ENCODE results near the gene C10orf105.

Gene C10orf105

DNA sequence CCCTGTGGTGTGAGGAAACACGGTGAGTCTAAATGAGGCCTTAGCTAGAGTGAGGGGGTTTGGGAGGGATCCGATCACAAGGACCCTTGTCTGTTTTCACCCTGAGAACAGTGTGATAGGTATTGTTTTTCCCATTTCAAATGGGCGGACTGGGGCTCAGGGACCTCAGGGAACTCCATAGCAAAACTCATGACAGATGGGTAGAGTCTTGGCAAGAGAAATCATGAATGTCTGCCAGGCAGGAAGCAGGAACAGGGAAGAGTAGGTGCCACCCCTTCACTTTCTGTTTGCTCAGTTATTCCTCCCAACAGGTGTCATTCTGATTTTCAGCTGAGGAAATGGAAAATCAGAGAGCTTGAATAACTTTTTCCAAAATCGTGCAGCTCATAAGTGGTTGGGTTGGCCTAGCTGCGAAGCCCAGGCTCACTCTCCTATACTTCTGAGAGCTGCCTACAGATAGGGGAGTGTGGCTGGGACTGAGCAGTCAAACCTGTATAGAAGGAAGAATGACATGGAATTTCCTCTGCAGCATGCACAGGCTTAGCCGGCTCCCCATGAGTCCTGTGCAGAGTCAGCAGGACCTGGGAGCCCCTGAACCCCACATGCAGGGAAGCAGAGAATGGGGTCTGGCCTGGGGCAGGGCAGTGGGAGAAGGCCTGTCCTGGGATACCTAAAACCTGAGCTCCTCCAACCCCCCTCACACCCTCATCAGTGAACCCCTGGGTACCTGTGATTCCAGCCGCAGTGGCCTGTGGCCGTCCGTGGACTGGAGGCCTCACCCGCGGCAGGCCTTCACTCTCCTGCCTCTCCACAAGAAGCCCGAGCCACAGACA lies 17.6 kb upstream of the C10orf105 start:
- DNase-seq, result no peak

DNA sequence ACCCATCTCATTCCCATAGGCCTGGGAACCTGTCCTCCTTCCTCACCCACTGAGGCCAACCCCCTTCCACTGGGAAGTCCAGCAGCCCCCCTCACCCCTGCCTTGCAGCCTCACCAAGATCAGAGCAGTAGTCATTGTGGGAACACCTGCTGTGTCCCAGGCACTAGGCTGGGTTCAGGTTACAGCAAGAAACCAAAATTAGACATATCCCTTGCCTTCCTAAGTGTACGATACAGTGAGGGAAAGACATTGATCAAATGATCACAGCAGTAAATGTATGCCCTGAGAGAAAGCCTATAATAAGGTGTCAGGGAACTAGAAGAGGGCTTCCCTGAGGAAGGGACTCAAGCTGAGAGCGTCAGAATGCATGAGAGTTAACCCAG lies 17.0 kb upstream of the C10orf105 start:
- no peak for DNase-seq

DNA sequence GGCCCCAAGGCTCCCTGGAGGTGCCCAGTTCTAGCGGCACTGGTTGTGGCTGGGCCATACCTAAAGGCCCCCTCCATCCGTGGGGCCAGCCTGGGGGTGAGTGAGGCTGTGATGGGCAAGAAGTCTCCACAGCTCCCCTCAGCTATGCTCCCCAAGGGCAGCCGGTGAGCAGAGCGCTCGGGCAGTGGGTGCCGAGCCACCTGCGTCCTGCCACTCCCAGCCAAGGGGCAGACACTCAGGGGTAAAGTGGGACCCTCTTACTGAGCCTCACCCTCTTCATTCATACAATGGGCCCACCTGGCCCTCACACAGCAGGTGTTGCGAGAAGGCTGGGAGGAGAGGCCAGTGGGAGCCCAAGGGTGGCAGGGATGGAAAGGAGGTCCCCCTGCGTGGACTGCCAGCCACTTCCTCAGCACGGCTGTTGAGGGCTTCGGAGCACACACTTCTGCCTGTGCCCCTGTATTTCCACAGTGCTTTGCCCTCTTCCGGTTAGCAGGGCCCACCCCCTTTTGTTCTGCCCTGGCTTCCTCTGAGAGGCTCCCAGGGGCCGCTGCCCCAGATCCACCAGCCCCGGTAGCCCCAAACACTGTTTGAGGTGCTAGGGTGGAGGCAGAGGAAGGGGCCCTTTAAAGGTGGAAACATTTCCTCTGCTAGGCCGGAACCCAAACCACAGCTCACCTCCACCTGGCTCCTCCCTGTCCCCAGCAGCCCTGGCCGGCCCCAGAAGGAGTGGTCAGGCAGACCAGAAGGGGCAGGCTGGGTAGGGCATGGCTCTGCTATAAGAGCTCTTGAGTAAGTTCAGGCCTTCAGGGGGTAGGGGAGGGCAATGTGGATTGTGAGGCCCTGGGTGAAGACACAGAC lies 16.4 kb upstream of the C10orf105 start:
- DNase-seq, result no peak

DNA sequence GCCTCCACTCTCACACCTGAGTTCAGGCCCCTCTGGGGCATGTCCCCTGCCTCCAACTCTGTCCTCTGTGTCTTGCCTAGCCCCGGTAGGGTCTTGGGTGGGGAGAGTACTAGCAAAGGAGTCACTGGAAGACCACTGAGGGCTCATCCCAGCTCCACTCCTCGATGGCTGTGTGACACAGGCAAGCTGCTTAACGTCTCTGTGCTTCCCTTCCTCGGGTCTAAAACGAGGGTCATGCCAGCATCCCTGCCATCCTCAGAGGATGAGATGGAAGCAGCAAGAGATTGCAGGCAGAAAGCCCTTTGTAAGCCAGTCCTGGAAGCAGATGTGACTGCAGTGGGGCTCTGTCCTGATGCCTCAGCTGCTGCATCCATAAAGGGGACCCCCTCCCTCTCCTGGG lies 15.2 kb upstream of the C10orf105 start:
- no peak for DNase-seq

DNA sequence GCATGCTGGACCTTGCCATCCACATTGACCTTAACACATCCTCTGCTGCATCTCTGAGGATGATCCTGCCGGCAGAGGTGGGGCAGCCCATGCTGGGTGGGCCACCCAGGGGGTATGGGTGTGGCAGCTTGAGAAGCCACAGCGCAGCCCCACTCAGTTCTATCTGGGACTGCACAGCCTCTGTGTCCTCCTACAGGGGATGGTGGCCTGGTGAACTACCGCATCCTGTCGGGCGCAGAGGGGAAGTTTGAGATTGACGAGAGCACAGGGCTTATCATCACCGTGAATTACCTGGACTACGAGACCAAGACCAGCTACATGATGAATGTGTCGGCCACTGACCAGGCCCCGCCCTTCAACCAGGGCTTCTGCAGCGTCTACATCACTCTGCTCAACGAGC lies 12.2 kb upstream of the C10orf105 start:
- no peak for DNase-seq

- DNase-seq, result no peak
These were observed 9.6 kb upstream of the C10orf105 start for GRCh38 chr10:71729161-71729636.

GRCh38 chr10:71727738-71728737 lies 8.5 kb upstream of the C10orf105 start:
- DNase-seq, result no peak

DNA sequence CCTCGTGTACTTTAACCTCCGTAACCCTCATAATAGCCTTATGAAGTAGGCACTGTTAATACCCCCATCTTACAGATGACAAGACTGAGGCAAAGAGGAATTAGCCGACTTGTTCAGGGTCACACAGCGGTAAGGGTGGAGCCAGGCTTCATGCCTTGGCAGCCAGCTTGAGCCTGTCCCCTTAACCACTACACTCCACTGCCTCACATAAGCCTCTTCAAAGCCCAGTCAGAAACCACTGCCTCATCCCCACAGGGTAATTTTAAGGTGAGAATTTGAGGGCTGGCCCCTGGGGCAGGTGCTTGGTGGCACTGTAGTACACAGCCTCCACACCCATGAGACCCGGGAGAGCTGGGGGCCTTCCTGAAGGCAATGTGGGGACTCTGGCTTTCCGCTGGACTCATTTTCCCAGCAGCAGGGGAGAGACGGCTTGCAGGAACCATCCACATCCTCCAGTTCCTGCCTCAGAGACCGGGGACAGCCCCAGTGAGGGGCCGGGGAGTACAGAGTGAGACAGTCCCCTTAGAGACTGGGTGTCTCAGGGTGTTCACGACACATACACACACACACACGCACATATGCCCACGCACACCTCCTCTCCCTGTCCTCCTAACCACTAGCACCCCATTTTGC lies 7.6 kb upstream of the C10orf105 start:
- DNase-seq, result no peak

DNA sequence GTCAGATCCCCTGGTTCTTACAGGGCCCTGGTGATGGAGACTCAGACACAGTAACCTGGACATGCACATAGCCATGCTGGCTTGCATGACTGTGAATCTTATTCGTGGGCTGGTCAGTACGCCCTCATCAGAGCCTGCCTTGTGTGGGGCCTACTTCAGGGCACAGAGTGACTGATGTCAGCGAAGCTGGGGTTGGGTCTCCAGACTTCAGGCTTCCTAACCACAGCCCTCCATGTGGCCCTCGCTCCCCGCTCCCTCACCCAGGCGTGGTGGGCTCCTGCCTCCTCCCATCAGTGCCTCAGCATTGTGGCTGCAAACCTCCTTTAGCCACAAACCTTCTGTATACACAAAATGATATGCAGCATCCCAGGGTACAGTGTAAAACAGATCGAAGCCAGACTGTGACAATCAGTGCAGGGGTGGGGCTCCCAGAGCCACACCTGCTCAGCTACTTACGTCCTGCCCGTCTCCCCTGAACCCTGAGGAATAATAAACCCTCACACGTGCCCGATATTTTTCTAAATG lies 7.1 kb upstream of the C10orf105 start:
- DNase-seq, result no peak

GRCh38 chr10:71725998-71726579 lies 6.5 kb upstream of the C10orf105 start:
- DNase-seq, result no peak

- no peak for DNase-seq
These were observed 5.7 kb upstream of the C10orf105 start for GRCh38 chr10:71725249-71725648.

DNA sequence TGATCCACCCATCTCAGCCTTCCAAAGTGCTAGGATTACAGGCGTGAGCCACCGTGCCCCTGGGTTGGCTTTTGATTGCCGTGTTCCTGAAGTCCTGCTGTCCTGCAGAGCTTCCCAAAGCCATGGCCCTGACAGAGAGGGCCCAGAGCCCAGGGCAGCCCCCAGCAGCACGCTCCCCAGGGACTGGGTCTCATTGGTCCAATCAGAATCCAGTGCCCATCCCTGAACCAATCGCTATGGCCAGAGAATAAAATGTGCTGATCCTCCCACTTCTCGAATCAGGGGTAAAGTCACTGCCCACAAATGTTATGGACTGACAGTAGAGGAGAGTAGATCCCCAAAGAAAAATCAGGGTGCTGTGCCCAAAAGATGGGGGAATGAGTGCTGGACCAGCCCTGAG lies 5.0 kb upstream of the C10orf105 start:
- no peak for DNase-seq

DNA sequence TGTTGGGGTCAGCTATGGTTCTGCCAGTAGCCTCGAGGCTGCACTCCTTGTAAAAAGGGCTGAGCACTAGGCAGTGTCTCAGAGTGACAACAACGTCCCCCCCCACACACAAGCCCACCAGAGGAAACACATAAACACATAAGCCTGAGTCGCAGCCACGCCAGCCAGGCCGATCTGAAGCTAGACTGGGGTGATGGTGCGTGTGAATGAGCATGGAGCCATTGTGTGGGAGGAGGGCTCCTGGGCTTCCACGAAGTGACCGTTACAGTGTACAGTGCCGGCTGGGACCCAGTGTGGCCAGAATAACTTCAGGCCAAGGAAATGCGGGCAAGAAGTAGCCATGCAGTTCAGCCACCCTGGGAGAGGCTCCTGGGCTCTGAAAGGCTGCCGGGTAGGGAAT lies 3.7 kb upstream of the C10orf105 start:
- DNase-seq, result no peak

DNA sequence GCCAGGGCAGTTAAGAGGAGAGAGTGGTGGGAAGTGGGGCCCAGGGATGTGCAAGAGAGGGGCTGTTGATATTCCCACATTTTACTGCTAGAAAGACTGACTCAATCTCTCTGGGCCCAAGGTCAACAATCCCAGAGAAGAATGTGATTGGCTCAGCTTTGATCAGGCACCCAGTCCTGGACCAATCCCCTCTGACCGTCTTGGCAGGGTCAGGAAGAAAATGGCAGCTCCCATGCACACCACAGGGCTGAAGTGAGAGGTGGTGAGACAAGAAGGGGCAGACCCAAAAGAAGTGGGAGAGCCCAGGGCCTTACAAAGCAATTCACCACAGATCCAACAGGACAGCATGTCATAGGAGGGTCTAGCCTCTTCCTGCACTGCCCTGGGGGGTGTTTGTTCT lies 3.3 kb upstream of the C10orf105 start:
- DNase-seq, result no peak

DNA sequence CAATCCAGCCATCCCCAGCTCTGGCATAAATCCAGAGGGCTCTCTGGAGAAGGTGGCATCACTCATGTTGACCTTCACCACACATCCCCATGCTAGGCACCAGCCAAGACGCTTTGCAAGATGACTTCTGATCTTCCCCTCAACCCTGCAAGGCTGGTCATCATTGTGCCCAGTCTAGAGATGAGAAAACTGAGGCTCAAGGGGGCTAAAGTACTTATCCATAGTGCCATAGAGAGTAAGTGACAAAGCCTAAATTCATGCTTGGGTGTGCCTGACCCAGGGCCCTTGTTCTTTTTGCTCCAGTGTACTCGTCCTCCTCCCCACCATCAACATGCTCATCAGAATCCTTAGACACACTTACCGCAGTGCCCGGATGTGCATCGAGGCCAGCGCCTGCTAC lies 1.7 kb upstream of the C10orf105 start:
- no peak for DNase-seq

DNA sequence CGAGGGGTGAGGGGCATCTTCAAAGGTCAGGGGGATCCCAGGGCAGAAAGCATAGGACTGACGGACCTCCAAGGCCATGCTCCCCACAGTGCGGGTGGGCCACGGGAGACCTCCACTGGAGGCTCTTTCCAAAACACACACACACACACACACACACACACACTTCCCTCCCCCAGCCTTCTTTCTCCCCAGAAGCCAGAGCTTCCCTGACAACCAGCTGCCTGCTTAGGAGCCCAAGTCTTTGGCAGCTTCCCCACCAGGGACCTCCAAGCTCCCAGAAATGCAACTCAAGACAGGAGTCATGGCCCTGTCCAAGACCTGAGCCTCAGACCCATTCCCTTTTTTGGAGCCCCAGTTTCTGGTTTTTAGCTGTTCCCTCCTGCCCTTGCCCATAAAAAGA lies 710 bp upstream of the C10orf105 start:
- no peak for DNase-seq

DNA sequence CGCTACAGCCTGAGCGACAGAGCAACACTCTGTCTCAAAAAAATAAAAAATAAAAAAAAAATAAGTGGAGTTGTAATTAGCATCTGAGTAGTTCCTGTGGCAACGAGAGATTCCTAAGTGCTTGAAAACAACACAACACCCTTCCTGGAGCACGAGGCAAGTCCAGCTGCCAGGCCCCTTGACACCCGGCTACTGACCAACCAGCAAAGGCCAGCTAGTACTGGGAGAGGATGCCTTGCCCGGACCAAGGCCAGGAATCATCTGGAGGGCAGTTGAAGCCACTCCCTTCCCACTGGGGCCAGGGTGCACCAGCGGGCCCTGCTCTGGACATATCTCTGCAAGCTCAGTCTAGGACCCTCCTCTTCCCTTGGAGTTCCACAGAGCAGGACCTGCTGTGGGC lies 536 bp downstream of the C10orf105 start:
- no peak for DNase-seq

DNA sequence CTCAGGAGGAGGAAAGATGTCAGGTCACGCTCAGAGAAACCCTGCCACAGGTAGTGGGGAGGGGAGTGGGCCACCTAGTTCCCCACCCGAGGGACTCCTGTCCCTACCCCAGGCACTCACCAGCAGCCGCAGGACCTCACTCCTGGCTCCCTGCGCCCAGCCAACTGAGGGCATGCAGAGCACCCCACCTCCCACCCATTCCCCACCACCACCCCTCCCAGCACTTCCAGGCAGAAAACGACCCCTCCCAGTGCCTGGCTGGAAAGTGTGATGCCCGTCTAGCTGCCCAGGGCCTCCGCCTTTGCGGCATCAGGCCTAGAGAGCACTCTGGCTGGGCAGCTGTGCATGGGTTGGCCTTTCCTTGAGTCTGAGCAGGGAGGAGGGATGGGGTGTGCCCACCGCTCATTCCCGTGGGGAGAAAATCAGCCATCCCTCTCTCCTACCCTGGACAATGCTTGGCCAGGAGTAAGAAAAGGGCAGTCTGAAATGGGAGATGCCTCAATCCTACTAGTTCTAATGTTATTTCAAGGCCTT lies 1.3 kb downstream of the C10orf105 start:
- no peak for DNase-seq

DNA sequence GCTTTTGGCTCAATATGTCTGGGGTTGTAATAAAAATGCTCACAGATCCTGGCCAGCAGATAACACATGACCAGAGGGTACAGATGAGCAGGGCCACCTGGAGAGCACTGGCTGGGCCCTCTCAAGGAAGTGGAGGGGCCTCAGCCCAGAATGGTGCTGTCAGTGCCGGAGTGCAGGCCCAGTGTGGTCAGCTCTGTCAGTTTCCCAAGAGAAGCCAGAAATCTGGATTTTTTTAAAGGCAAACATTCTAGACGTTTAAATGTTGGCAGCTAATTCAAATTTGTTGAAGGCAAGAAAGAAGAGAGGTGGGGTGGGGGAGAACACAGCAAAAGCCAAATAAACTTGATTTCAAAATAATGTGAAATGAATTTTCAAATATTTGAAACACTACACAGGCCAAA lies 2.0 kb downstream of the C10orf105 start:
- DNase-seq, result no peak

DNA sequence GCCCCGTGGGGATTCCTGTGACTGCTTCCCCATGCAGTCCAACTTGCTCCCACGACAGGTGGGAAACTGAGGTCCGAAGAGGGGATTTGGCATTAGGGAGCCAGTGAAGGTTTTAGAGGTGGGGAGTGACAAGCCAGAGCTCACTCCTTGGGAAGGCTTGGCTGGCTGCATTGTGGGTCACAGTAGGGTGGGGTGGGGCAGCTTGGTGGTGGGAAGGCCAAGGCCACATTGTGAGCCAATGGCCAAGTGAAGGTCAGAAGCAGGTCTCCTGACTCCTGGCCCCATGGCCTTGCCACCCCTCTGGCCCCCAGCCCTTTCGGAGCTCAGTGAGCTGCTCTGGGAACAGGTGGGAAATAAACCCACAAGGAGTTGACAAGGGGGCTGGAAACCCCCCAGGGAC lies 2.5 kb downstream of the C10orf105 start:
- DNase-seq, result no peak

DNA sequence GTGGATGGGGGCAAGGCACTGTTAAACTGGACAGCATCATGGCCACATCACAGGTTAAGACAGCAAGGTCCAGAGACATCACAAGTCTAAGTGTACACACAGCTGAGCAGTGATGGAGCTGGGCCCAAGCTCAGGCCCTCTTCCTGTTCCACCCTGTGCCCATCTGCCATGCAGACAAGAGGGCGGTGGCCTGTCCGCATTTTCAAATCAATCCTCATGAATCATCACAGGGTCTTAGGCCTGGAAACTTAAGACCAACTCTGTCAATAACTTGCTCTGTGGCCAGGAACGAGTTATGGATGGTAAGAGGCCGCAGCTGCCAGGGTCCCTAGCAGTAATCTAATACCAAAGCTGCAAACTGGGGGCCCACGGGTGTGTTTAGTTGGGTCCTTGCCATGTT lies 3.2 kb downstream of the C10orf105 start:
- no peak for DNase-seq
